ENCODE measurements around the gene EMID1.
"Not testable (repeated sequence)": the region's sequence is repeated elsewhere in the genome, so short reads cannot be mapped to it uniquely, and the experiment has no call there.

The EMID1 gene

DNA sequence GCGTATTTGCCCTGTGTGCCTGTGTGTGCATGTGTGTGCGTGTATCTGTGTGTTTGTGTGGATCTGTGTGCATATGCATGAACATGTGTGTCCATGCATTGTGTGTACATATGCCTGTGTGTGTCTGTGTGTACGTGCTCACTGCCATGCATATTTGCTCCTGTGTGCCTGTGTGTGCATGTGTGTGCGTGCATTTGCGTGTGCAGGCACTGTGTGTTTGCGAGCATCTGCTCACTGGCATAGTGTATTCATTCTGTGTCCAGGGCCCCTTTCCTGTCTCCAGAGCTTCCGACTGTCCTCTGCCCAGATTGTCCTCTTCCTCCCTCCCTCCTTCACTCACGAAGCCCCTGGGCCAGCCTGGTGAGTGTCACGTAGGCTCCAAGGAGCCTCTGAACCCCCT lies 5.8 kb downstream of the EMID1 start:
- DNase-seq, result no peak

- no peak for DNase-seq
These were observed 7.0 kb downstream of the EMID1 start for GRCh38 chr22:29212743-29213142.

GRCh38 chr22:29213493-29213892 lies 7.8 kb downstream of the EMID1 start:
- no peak for DNase-seq

DNA sequence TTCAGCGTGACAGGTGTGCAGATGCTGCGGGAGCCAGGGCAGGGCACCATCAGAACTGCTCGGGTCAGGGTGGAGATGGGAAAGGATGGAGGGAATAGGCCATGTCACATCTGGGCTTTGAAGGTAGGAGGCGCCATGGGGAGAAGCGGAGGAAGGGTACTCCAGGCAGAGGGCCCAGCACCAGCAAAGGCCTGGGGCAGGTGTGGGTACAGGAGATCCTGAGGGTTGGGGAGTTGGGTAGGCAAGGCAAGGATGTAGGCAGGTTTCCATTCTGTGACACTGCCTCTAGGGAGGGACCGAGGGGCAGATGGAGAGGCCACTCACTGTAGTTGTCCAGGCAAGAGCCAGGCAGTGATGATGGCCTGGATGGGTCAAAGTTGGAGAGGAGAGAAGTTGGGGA lies 8.5 kb downstream of the EMID1 start:
- no peak for DNase-seq

- no peak for DNase-seq
These were observed 9.5 kb downstream of the EMID1 start for GRCh38 chr22:29215012-29215860.

- DNase-seq, result no peak
These were observed 10.5 kb downstream of the EMID1 start for GRCh38 chr22:29216011-29216872.

GRCh38 chr22:29216873-29217666 lies 11.4 kb downstream of the EMID1 start:
- peak; percentile 2 for DNase-seq

GRCh38 chr22:29217827-29218757 lies 12.4 kb downstream of the EMID1 start:
- DNase-seq, result no peak

GRCh38 chr22:29218758-29219408 lies 13.2 kb downstream of the EMID1 start:
- no peak for DNase-seq

DNA sequence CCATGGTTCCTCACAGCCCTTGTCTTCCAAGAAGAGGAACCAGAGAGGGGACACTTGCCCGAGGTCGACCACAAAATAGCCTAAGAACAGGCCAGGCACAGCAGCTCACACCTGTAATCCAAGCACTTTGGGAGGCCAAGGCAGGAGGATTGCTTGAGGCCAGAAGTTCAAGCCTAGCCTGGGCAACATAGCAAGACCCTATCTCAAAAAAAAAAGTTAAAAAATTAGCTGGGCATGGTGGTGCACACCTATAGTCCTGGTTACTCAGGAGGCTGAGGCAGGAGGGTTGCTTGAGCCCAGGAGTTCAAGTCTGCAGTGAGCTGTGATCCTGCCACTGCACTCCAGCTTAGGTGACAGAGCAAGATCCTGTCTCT lies 13.7 kb downstream of the EMID1 start:
- DNase-seq, result not testable (repeated sequence)

- no peak for DNase-seq
These were observed 14.4 kb downstream of the EMID1 start for GRCh38 chr22:29219881-29220670.

GRCh38 chr22:29224121-29224858 lies 18.6 kb downstream of the EMID1 start:
- DNase-seq, result no peak

DNA sequence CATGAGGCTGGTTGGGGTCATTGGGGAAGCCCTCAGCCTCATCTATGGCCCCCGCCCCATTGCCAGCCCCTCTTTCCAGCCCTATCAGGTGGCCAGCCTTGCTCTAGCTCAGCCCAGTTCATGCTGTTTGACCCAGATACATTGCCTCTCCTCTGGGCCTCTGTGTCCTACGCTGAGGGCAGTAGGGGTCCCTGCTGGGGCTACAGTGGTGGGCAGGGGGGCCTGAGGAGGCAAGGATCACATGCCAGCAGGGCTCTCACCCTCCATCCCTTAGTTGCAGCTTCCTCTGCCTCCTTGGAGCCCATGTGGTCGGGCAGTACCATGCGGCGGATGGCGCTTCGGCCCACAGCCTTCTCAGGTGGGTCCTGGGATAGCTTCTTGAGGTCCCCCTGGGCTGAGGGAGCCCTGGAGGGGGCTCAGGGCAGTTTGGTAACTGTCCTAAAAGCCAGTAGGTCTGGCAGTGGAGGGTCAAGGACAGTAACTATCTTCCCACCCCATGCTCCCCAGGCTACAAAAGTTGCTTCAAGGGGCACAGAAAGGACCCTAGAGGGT lies 19.2 kb downstream of the EMID1 start:
- DNase-seq, result no peak

DNA sequence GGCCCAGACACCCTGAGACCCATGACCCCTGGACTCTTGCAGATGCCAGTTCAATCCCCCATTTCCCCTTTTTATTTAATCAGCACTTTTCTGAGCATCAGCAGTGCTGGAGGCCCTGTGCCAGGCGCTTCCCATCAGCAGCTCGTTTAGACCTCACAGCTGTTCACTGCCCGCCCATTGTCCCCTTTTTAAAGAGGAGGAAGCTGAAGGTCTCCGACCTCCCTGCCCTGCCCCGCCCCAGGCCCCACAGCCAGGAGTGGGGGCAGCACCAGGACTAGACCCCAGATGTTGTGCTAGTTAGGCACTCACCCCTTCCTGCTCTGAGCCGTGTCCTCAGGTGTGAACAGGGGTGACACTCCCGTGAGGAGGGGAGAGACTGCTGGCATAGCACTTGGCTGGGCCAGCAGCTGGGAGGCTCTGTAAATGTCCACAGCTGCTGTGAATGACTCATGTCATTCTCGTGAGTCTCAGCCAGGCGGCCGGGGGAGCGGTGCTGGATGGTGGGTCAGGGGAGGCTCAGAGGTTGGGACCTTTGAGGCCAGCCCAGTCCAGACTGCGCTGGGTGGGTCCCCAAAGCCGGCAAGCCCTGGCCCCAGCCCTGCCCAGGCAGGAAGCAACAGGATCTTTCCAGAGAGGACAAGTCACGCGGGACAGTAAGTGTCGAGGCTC lies 19.9 kb downstream of the EMID1 start:
- DNase-seq, result no peak

DNA sequence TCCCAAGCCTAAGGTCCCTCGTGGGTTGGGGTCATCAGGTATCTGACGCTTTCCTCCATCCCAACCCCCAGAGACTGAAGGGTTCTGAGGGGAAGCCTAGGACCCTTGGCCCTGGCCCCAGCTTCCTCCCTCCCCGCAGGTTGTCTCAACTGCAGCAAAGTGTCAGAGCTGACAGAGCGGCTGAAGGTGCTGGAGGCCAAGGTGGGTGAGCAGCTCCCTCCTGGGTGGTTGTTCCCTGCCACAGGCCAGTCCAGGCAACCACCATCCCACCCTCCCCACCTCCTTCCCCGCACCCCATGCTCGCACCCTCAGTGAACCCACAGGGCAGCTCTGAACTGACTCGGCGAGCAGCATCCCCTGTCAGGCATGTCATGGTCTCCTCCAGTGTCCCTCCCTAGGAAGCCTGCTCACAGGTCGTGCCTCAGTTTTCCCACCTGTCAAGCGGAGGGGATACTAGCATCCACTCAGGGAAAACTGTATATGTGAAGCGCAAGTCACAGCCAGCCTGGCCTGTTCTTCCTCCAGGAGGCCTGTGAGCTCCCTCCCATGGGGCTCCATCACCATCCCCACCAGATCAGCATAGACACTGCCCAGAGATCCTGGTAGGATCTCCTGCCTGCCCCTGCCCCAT lies 20.8 kb downstream of the EMID1 start:
- no peak for DNase-seq

DNA sequence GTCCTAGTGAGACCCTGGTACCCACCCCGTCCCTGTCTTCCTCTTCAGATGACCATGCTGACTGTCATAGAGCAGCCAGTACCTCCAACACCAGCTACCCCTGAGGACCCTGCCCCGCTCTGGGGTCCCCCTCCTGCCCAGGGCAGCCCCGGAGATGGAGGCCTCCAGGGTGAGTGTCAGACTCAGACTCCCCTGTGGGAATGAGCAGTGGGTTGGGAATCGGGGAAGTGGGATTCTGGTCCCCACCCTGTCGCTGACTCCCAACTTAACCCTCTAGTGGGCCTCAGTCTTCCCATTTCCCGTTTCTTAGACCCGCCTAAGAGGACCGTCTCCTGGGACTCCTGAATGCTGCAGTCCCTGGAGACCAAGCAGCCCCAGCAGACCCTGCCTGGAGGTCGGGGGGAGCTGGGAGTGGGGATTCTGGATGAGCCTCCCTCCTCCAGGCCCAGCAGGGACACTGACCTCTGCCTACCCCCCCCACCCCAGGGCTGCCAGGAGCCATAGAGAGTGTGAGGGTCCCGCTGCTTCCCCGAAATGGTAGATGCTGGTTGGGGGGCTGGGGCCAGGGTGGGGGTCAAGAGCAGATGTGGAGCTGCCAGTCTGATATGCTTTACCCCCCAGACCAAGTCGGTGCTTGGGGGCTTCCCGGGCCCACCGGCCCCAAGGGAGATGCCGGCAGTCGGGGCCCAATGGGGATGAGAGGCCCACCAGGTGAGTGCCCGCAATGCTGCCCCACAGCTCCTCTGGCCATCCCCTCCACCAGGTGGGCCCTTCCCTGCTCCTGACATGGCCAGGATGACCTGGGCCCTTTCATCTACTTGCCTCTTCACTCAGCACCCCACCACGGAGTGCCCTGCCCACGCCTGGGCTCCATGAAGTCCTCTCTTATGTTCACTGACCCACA lies 25.5 kb downstream of the EMID1 start:
- no peak for DNase-seq
